CD4-positive, alpha-beta memory T cell (primary cell): ENCODE data around the gene TMEM198. TPM values are rescaled to one million over a fixed set of nuclear protein-coding genes. Genes with fewer than 3 reads are reported as not detected.

Source experiments
- CTCF ChIA-PET: fragments of 350-600 bp; sonication (Branson Sonifier 250); formaldehyde crosslinking; loops from one replicate; lab custom pipeline; 2021; ENCODE audit warnings: inconsistent platforms; ENCODE audit not compliant: partially characterized antibody; lab: Charles Lee
- POLR2A ChIA-PET: fragments of 350-600 bp; sonication (Branson Sonifier 250); formaldehyde crosslinking; loops from one replicate; lab custom pipeline; 2021; ENCODE audit not compliant: partially characterized antibody; lab: Charles Lee
- DNase-seq, 5 donors: peaks; one replicate each; pipeline versions ENCODE4 v3.0.0 to v3.0.0-alpha.2; 2020 to 2022; ENCODE audit warnings: mixed read lengths in 1 of 5
- H3K27ac ChIP-seq: one replicate; pipeline ENCODE4 v1.7.0; 2013; ENCODE audit warnings: low read depth, low read length
- H3K27me3 ChIP-seq: 2 replicates; pipeline ENCODE4 v1.7.0; 2013; ENCODE audit warnings: mild to moderate bottlenecking, low read length, moderate library complexity; ENCODE audit not compliant: insufficient read depth
- H3K36me3 ChIP-seq: 2 replicates; pipeline ENCODE4 v1.7.0; 2013; ENCODE audit warnings: mild to moderate bottlenecking, low read length, moderate library complexity; ENCODE audit not compliant: insufficient read depth
- H3K4me1 ChIP-seq: 2 replicates; pipeline ENCODE4 v1.7.0; 2013; ENCODE audit warnings: mild to moderate bottlenecking, low read length, moderate library complexity; ENCODE audit not compliant: insufficient read depth
- H3K4me3 ChIP-seq, 2 donors: one replicate each; pipeline ENCODE4 v1.7.0; 2013; ENCODE audit warnings: low read length in 2 of 2, mild to moderate bottlenecking in 1 of 2
- H3K9me3 ChIP-seq, 2 donors: one replicate each; pipeline ENCODE4 v1.7.0; 2013; ENCODE audit warnings: low read length in 2 of 2, control low read depth in 1 of 2; ENCODE audit not compliant: control insufficient read depth in 1 of 2
- H3K27ac Mint-ChIP-seq, 7 donors: one replicate each; pipeline ENCODE4 v1.8.0; 2020 to 2021; ENCODE audit warnings: mixed read lengths in 7 of 7, mild to moderate bottlenecking in 6 of 7, inconsistent platforms in 3 of 7, moderate library complexity in 3 of 7
- H3K27me3 Mint-ChIP-seq, 2 donors: one replicate each; pipeline ENCODE4 v1.8.0; 2020 to 2021; ENCODE audit warnings: mixed read lengths in 2 of 2
- H3K36me3 Mint-ChIP-seq, 2 donors: one replicate each; pipeline ENCODE4 v1.8.0; 2020 to 2021; ENCODE audit warnings: mixed read lengths in 2 of 2, inconsistent platforms in 1 of 2, mild to moderate bottlenecking in 1 of 2
- H3K4me1 Mint-ChIP-seq, 4 donors: one replicate each; pipeline ENCODE4 v1.8.0; 2020 to 2021; ENCODE audit warnings: mixed read lengths in 4 of 4, mild to moderate bottlenecking in 1 of 4
- H3K4me3 Mint-ChIP-seq, 8 donors: one replicate each; pipeline ENCODE4 v1.8.0; 2020 to 2021; ENCODE audit warnings: mixed read lengths in 8 of 8, mild to moderate bottlenecking in 7 of 8, moderate library complexity in 6 of 8, inconsistent platforms in 3 of 8
- H3K9me3 Mint-ChIP-seq, 8 donors: one replicate each; pipeline ENCODE4 v1.8.0; 2020 to 2021; ENCODE audit warnings: mixed read lengths in 8 of 8, mild to moderate bottlenecking in 5 of 8, inconsistent platforms in 3 of 8, moderate library complexity in 1 of 8
- intact Hi-C: fragments of 100-400 bp; cut with micrococcal nuclease; formaldehyde crosslinking; loops from one replicate; pipeline ENCODE4 v1.15.1; 2023
- polyA plus RNA-seq, 2 donors: library from polyadenylated mRNA; unstranded; fragments of 300-500 nt; fragmentation: Illumina TruSeq; gene quantifications; one replicate each; pipeline ENCODE4 v1.2.3, GENCODE V29; 2021
- total RNA-seq, 2 experiments: library from RNA; stranded (reverse); gene quantifications; one replicate each; pipeline ENCODE4 v1.2.3, GENCODE V29; 2021

Gene TMEM198
- total and polyA plus RNA-seq, 4 experiments from 2014 or later: 0.67 to 0.76 TPM; not detected in 2

GRCh38 chr2:219525533-219526232 is 18.1 kb upstream of the TMEM198 start:
- H3K27ac Mint-ChIP-seq: peak overlapping the region in 1 of 7 donors; percentile 33
- no peak for DNase-seq
- Histone ChIP-seq H3K36me3 (no peaks in the 10 kb centered on the region), H3K27ac (no peak overlapping the region), H3K4me1 (peaks cover 10% of the 10 kb centered on the region), H3K9me3 (no peaks in the 10 kb centered on the region), H3K27me3 (peaks cover 52% of the 10 kb centered on the region), H3K4me3 (no peak overlapping the region)
- H3K4me1 Mint-ChIP-seq: peaks cover 8 to 20% (median 15%) of the 10 kb centered on the region in 4 donors
- no peaks in the 10 kb centered on the region for H3K36me3 Mint-ChIP-seq
- ChIA-PET CTCF (interaction anchor here (1.1 to 1.3 kb wide), 4 partner anchors 26 to 49 kb away, joined by 3 to 6 read pairs (median 4); partner anchors contain the start of gene GMPPA), POLR2A (no interaction called here)
- H3K27me3 Mint-ChIP-seq: peaks cover 67 to 80% of the 10 kb centered on the region in 2 donors
- H3K9me3 Mint-ChIP-seq: no peaks in the 10 kb centered on the region
- H3K4me3 Mint-ChIP-seq: no peak overlapping the region
- intact Hi-C loops: no loop called here

DNA sequence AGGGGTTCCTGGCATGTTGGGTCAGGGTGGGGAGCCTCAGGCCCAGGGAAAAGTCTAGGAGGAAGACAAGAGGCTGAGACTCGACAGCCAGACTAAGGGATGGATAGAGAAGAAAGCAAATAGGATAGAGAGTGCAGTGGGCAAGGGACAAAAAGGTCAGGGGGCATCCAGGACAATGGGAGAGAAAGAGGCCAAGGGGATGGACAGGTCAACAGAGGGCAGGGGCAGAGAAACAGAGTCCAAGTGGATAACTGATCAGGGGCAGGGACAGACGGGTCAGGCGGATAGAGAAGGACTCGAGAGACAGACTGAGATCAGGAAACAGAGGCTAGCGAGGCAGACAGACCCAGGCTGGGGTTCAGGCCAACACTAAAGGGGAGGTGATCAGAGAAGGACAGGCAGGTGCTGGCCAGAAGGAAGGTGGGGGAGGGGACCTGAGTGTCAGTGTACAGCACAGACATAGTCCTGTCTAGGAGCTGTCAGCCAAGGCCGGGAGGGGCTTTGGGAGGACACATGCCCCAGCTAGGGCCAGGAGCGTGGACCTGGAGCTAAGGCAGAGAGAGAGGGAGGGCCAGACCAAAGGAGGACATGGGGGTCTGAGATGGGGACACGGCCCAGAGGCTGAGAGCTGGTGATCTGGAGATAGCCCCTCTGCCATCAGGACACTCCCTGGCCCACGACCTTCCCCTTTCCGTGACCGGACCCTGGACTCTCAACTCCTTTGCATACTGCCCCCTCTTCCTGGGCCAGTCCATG is 17.3 kb upstream of the TMEM198 start:
- Mint-ChIP-seq H3K9me3 (no peaks in the 10 kb centered on the region), H3K27me3 (peaks cover 68 to 78% of the 10 kb centered on the region in 2 donors), H3K27ac (peak overlapping the region in 1 of 7 donors; percentile 60), H3K4me1 (peaks cover 8 to 20% (median 12%) of the 10 kb centered on the region in 4 donors), H3K36me3 (no peaks in the 10 kb centered on the region), H3K4me3 (no peak overlapping the region)
- Histone ChIP-seq H3K9me3 (no peaks in the 10 kb centered on the region), H3K4me3 (no peak overlapping the region), H3K4me1 (peaks cover 10% of the 10 kb centered on the region), H3K27ac (no peak overlapping the region), H3K36me3 (no peaks in the 10 kb centered on the region), H3K27me3 (peaks cover 50% of the 10 kb centered on the region)
- ChIA-PET CTCF (interaction anchor here (1.0 to 6.5 kb wide), 11 partner anchors 15 to 124 kb away, joined by 3 to 160 read pairs (median 7); partner anchors contain the start of genes CHPF, GMPPA and TMEM198), POLR2A (no interaction called here)
- intact Hi-C loops: no loop called here
- DNase-seq: no peak

DNA sequence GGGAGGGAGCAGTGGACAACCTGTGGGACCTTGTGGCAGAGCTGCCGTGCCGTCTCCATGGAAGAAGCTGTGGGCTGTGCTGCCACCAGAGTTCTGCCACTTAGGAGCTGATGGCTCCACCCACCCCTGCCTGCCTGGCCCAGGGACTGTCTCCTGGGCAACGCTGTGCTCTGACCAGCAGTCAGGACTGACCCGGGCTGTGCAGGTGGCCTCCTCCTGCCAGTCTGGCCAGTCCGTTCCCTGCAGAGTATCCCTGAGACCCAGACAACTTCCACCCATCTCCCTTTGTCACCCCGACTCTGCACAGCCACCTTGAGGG is 16.8 kb upstream of the TMEM198 start:
- H3K4me1 Mint-ChIP-seq: peaks cover 4 to 15% (median 7%) of the 10 kb centered on the region in 4 donors
- POLR2A ChIA-PET: no interaction called here

DNA sequence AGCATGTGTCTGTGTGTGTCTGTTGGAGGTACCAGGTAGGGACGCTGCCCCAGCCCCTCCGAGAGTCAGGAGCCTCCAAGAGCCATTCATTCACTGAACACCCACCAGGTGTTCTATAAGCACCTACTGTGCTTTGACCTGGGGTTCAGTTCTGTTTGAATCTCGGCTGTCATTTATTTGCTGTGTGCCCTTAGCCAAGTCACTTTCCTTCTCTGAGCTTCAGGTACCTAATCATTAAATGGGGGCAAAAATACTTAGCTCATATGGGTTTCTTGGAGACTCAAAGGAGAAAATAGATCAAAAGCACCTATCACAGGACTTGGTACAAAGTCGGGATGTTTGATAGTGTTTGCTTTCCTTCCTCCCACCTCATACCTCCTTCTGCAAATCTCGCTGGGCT is 16.4 kb upstream of the TMEM198 start:
- Histone ChIP-seq H3K4me1 (peaks cover 10% of the 10 kb centered on the region), H3K27me3 (peaks cover 46% of the 10 kb centered on the region), H3K4me3 (no peak overlapping the region), H3K9me3 (no peaks in the 10 kb centered on the region), H3K36me3 (no peaks in the 10 kb centered on the region), H3K27ac (no peak overlapping the region)
- H3K27ac Mint-ChIP-seq: no peak overlapping the region
- no peaks in the 10 kb centered on the region for H3K9me3 Mint-ChIP-seq
- no peak overlapping the region for H3K4me3 Mint-ChIP-seq
- H3K4me1 Mint-ChIP-seq: peaks cover 3 to 13% (median 5%) of the 10 kb centered on the region in 4 donors
- intact Hi-C loops: no loop called here
- CTCF ChIA-PET: interaction anchor here (0.8 to 6.5 kb wide), 12 partner anchors 14 to 125 kb away, joined by 3 to 160 read pairs (median 6); partner anchors contain the start of genes CHPF, GMPPA and TMEM198
- POLR2A ChIA-PET: interaction anchor here (1.0 kb wide), 1 partner anchor 31 kb away, joined by 3 read pairs; a partner anchor contains a TSS
- DNase-seq: no peak
- peaks cover 66 to 75% of the 10 kb centered on the region in 2 donors for H3K27me3 Mint-ChIP-seq
- H3K36me3 Mint-ChIP-seq: no peaks in the 10 kb centered on the region

More for the DNA sequence above, 16.8 kb upstream of the TMEM198 start:
- peaks cover 46% of the 10 kb centered on the region for H3K27me3 ChIP-seq
- Mint-ChIP-seq H3K36me3 (no peaks in the 10 kb centered on the region), H3K4me3 (no peak overlapping the region), H3K27ac (peak overlapping the region in 1 of 7 donors; percentile 60), H3K9me3 (no peaks in the 10 kb centered on the region), H3K27me3 (peaks cover 66 to 74% of the 10 kb centered on the region in 2 donors)
- no peaks in the 10 kb centered on the region for H3K9me3 ChIP-seq
- H3K27ac ChIP-seq: no peak overlapping the region
- DNase-seq: no peak
- H3K4me1 ChIP-seq: peaks cover 10% of the 10 kb centered on the region
- intact Hi-C loops: no loop called here
- H3K4me3 ChIP-seq: no peak overlapping the region
- CTCF ChIA-PET: interaction anchor here (1.0 to 6.5 kb wide), 9 partner anchors 14 to 124 kb away, joined by 3 to 160 read pairs (median 20); partner anchors contain the start of genes CHPF, GMPPA and TMEM198
- no peaks in the 10 kb centered on the region for H3K36me3 ChIP-seq

DNA sequence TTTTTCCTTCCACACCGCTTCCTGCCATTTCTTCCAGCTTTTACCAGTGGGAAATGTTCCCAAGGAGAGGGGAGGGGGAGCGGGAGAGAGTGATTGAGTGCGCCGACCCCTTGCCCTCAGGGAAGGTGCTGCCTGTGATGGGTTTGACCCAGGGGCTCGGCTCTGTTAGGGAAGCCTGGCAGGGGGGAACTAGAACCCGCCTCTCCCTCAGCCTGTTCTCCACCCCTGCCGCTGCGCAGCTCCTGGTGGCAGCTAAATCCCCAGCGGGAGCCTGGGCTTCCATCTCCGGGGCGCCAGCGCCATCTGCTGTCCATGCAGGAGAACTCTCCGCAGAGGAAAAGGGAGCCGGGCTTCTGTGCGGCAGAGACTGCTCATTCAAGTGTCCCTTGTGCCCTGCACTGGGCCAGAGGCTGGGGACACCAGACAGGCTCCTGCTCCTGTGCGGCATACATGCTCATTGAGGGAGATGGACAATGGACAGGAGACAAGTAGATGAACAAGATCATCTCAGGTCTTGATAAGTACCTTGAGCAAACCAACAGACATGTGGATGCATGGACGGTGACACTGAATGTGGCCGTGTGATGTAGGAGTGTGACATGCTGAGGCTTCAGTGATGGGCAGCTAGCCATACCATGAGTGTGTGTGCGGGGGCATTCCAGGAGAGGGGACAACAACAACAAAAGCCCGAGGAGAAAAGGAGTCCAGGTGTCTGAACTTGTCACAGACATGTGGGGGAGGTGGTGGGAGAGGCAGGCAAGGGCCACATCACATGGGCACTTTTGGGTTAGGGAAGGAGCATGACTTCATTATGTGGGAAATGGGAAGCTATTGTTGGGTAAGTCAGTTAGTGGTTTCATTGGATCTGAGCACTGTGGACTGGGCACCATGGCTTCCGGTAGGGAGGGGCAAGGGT is 13.5 kb upstream of the TMEM198 start:
- POLR2A ChIA-PET: interaction anchor here (0.5 to 1.3 kb wide), 7 partner anchors 17 to 365 kb away, joined by 3 to 5 read pairs (median 3); partner anchors contain the start of gene GMPPA

GRCh38 chr2:219531639-219532377 is 12.0 kb upstream of the TMEM198 start:
- H3K9me3 Mint-ChIP-seq: no peaks in the 10 kb centered on the region

More for the DNA sequence above, 13.5 kb upstream of the TMEM198 start:
- no peak overlapping the region for H3K4me3 Mint-ChIP-seq
- Histone ChIP-seq H3K27ac (no peak overlapping the region), H3K27me3 (peaks cover 26% of the 10 kb centered on the region), H3K9me3 (no peaks in the 10 kb centered on the region), H3K4me3 (no peak overlapping the region), H3K36me3 (no peaks in the 10 kb centered on the region), H3K4me1 (no peaks in the 10 kb centered on the region)
- H3K4me1 Mint-ChIP-seq: peaks cover 0 to 7% (median 0%) of the 10 kb centered on the region in 4 donors
- DNase-seq: peak; percentile 79 to 84 (median 81)
- intact Hi-C loops: loop anchor here (1.0 kb wide), 6 partner anchors 20 to 370 kb away; partner anchors contain the start of gene NHEJ1
- CTCF ChIA-PET: interaction anchor here (0.7 to 6.5 kb wide), 32 partner anchors 10 to 550 kb away, joined by 3 to 160 read pairs (median 7); partner anchors contain the start of genes CHPF, DNPEP, GMPPA and TMEM198
- H3K27me3 Mint-ChIP-seq: peaks cover 53 to 66% of the 10 kb centered on the region in 2 donors
- no peaks in the 10 kb centered on the region for H3K9me3 Mint-ChIP-seq
- H3K36me3 Mint-ChIP-seq: no peaks in the 10 kb centered on the region
- H3K27ac Mint-ChIP-seq: peak overlapping the region in 1 of 7 donors; percentile 41

More at GRCh38 chr2:219531639-219532377, 12.0 kb upstream of the TMEM198 start:
- Mint-ChIP-seq H3K4me1 (peaks cover 0 to 7% (median 0%) of the 10 kb centered on the region in 4 donors), H3K27me3 (peaks cover 43 to 56% of the 10 kb centered on the region in 2 donors), H3K36me3 (no peaks in the 10 kb centered on the region), H3K4me3 (no peak overlapping the region), H3K27ac (no peak overlapping the region)
- no peaks in the 10 kb centered on the region for H3K9me3 ChIP-seq
- CTCF ChIA-PET: interaction anchor here (1.1 to 6.5 kb wide), 7 partner anchors 9 to 129 kb away, joined by 3 to 160 read pairs (median 57); partner anchors contain the start of genes CHPF, GMPPA and TMEM198
- no peak for DNase-seq
- H3K27me3 ChIP-seq: peaks cover 26% of the 10 kb centered on the region
- no peak overlapping the region for H3K27ac ChIP-seq
- no peak overlapping the region for H3K4me3 ChIP-seq
- no peaks in the 10 kb centered on the region for H3K4me1 ChIP-seq
- POLR2A ChIA-PET: no interaction called here
- H3K36me3 ChIP-seq: no peaks in the 10 kb centered on the region
- intact Hi-C loops: no loop called here
